PC-9 (cell line): ENCODE results near the gene EIF2S1. TPM values are rescaled to one million over a fixed set of nuclear protein-coding genes. Genes with fewer than 3 reads are reported as not detected.
A peak's percentile ranks its signal among the peaks of the same experiment; 100 is the strongest.

Experiments used
- BruUV-seq: library from RNA; stranded (reverse); fragments of 400-500 nt; replicated peaks from 2 replicates; lab custom pipeline; 2021; lab: Mats Ljungman, UMichigan
- CTCF ChIA-PET: fragments of 300-600 bp; sonication (Branson Sonifier 250); formaldehyde crosslinking; loops from one replicate; lab custom pipeline; 2022; ENCODE audit warnings: antibody characterized with exemption; lab: Charles Lee
- POLR2A ChIA-PET: fragments of 300-600 bp; sonication (Branson Sonifier 250); formaldehyde crosslinking; loops from one replicate; lab custom pipeline; 2022; ENCODE audit warnings: antibody characterized with exemption; ENCODE audit not compliant: unreplicated experiment; lab: Charles Lee
- DNase-seq, 2 experiments: peaks; one replicate each; pipeline versions ENCODE4 v3.0.0 to v3.0.0-alpha.2; 2015 to 2022; ENCODE audit warnings: mixed read lengths in 1 of 2
- H2AFZ ChIP-seq: fragments of 200-600 bp; sonication (generic); 2 replicates; pipeline ENCODE4 v1.8.1; 2017; ENCODE audit warnings: antibody characterized with exemption
- H3F3A ChIP-seq: fragments of 200-600 bp; sonication (generic); 2 replicates; pipeline ENCODE4 v1.8.1; 2017; ENCODE audit warnings: antibody characterized with exemption, mild to moderate bottlenecking, low read depth; ENCODE audit not compliant: insufficient read depth
- H3K27ac ChIP-seq: fragments of 200-600 bp; sonication (generic); 2 replicates; pipeline ENCODE4 v1.6.1; 2016; ENCODE audit warnings: mixed run types
- H3K27me3 ChIP-seq: fragments of 200-600 bp; sonication (generic); 2 replicates; pipeline ENCODE4 v1.6.1; 2016; ENCODE audit warnings: low read depth, mixed run types; ENCODE audit not compliant: insufficient read depth
- H3K36me3 ChIP-seq: fragments of 200-600 bp; sonication (generic); 2 replicates; pipeline ENCODE4 v1.6.1; 2016; ENCODE audit warnings: low read depth, mixed run types
- H3K4me1 ChIP-seq: fragments of 200-600 bp; sonication (generic); replicated peaks from 2 replicates; pipeline ENCODE4 v1.6.1; 2016; ENCODE audit warnings: mixed run types; ENCODE audit not compliant: insufficient read depth
- H3K4me2 ChIP-seq: fragments of 200-600 bp; sonication (generic); 2 replicates; pipeline ENCODE4 v1.6.1; 2017; ENCODE audit warnings: mixed run types
- H3K4me3 ChIP-seq: fragments of 200-600 bp; sonication (generic); 2 replicates; pipeline ENCODE4 v1.6.1; 2016; ENCODE audit warnings: mixed run types
- H3K79me2 ChIP-seq: fragments of 200-600 bp; sonication (generic); 2 replicates; pipeline ENCODE4 v1.6.1; 2017; ENCODE audit warnings: low read depth, mixed run types
- H3K9me2 ChIP-seq: fragments of 200-600 bp; sonication (generic); 2 replicates; pipeline ENCODE4 v1.8.1; 2017; ENCODE audit warnings: mild to moderate bottlenecking; ENCODE audit not compliant: insufficient read depth
- H3K9me3 ChIP-seq: fragments of 200-600 bp; sonication (generic); 2 replicates; pipeline ENCODE4 v1.8.1; 2016; ENCODE audit warnings: low read depth; ENCODE audit not compliant: insufficient read depth
- H4K20me1 ChIP-seq: fragments of 200-600 bp; sonication (generic); 2 replicates; pipeline ENCODE4 v1.8.1; 2017; ENCODE audit not compliant: insufficient read depth
- EZH2 ChIP-seq: fragments of 200-600 bp; sonication (generic); IDR thresholded peaks from 2 replicates; pipeline ENCODE4 v1.8.0; 2017; ENCODE audit warnings: antibody characterized with exemption, low read depth
- intact Hi-C: fragments of 100-400 bp; cut with micrococcal nuclease; formaldehyde crosslinking; loops from one replicate; pipeline ENCODE4 v1.10.0; 2022; ENCODE audit not compliant: unreplicated experiment
- total RNA-seq: library from RNA; stranded (reverse); gene quantifications from 2 replicates; pipeline ENCODE4 v1.2.3, GENCODE V29; 2021
- TF ChIP-seq, protein P1 (sequence below): fragments of 200-600 bp; sonication (generic); conservative IDR thresholded peaks from 2 replicates; pipeline ENCODE4 v1.6.1; 2017; ENCODE audit warnings: mixed run types, antibody characterized with exemption, mild to moderate bottlenecking, moderate library complexity

Gene EIF2S1
- total RNA-seq, 1 experiment from 2014 or later: 146 TPM

- Histone ChIP-seq H4K20me1 (no peaks in the 10 kb centered on the region), H3K4me2 (no peak overlapping the region), H3K27me3 (no peaks in the 10 kb centered on the region), H3F3A (peaks cover 7% of the 10 kb centered on the region; the same call in 1 of the 2 replicates), H3K36me3 (peaks cover 14% of the 10 kb centered on the region), H3K27ac (no peak overlapping the region), H2AFZ (no peak overlapping the region), H3K9me3 (no peaks in the 10 kb centered on the region), H3K9me2 (no peaks in the 10 kb centered on the region), H3K4me3 (no peak overlapping the region), H3K79me2 (no peaks in the 10 kb centered on the region), H3K4me1 (peaks cover 8% of the 10 kb centered on the region)
- ChIA-PET POLR2A (no interaction called here), CTCF (no interaction called here)
- no TSS peak for BruUV-seq
- TF ChIP-seq, protein P1, sequence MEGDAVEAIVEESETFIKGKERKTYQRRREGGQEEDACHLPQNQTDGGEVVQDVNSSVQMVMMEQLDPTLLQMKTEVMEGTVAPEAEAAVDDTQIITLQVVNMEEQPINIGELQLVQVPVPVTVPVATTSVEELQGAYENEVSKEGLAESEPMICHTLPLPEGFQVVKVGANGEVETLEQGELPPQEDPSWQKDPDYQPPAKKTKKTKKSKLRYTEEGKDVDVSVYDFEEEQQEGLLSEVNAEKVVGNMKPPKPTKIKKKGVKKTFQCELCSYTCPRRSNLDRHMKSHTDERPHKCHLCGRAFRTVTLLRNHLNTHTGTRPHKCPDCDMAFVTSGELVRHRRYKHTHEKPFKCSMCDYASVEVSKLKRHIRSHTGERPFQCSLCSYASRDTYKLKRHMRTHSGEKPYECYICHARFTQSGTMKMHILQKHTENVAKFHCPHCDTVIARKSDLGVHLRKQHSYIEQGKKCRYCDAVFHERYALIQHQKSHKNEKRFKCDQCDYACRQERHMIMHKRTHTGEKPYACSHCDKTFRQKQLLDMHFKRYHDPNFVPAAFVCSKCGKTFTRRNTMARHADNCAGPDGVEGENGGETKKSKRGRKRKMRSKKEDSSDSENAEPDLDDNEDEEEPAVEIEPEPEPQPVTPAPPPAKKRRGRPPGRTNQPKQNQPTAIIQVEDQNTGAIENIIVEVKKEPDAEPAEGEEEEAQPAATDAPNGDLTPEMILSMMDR: no peak
- TF ChIP-seq EZH2: no peak
- intact Hi-C loops: no loop called here
- DNase-seq: no peak
Measured at GRCh38 chr14:67343601-67344230, 16.4 kb upstream of the EIF2S1 start.

DNA sequence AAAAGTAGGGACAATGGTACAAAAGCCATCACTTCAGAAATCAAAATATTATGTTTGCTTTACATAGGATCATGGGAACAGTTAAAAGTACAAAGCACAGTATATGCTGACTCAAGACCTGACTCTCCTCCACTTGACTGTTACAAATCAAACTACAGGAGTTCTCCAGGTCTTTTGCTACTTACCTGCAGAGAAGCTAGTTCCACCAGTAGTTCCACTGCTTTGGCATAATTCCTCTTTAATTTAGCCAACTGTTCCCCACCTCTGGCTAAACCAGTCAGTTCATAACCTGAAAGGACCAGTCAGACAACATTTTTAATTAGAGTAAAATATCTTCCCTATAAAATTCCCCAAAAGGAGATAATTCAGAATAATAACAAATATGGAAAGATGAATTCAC lies 14.5 kb upstream of the EIF2S1 start:
- CTCF ChIA-PET: no interaction called here

GRCh38 chr14:67352055-67352454 lies 8.1 kb upstream of the EIF2S1 start:
- peaks cover 6% of the 10 kb centered on the region; the same call in 1 of the 2 replicates for H3K36me3 ChIP-seq
- POLR2A ChIA-PET: interaction anchor here (0.7 kb wide), 1 partner anchor 143 kb away, joined by 13 read pairs; no protein-coding TSS in a partner anchor
- CTCF ChIA-PET: interaction anchor here (0.6 kb wide), 1 partner anchor 352 kb away, joined by 3 read pairs; no protein-coding TSS in a partner anchor

More for the DNA sequence above, 14.5 kb upstream of the EIF2S1 start:
- intact Hi-C loops: no loop called here
- BruUV-seq: no TSS peak
- POLR2A ChIA-PET: interaction anchor here (0.6 kb wide), 1 partner anchor 75 kb away, joined by 8 read pairs; no protein-coding TSS in a partner anchor
- Histone ChIP-seq H3K9me3 (no peaks in the 10 kb centered on the region), H2AFZ (no peak overlapping the region), H3K9me2 (no peaks in the 10 kb centered on the region), H3K79me2 (no peaks in the 10 kb centered on the region), H3K27me3 (no peaks in the 10 kb centered on the region), H4K20me1 (no peaks in the 10 kb centered on the region), H3K4me1 (peaks cover 8% of the 10 kb centered on the region), H3K4me3 (no peak overlapping the region), H3F3A (peaks cover 7% of the 10 kb centered on the region; the same call in 1 of the 2 replicates), H3K4me2 (no peak overlapping the region), H3K27ac (no peak overlapping the region), H3K36me3 (peaks cover 14% of the 10 kb centered on the region)
- no peak for TF ChIP-seq EZH2
- TF ChIP-seq, protein P1: no peak
- peak in 1 of 2 experiments; percentile 51 for DNase-seq

More at GRCh38 chr14:67352055-67352454, 8.1 kb upstream of the EIF2S1 start:
- TF ChIP-seq EZH2: no peak
- TF ChIP-seq, protein P1: no peak
- H2AFZ ChIP-seq: no peak overlapping the region
- peaks cover 6% of the 10 kb centered on the region; the same call in 1 of the 2 replicates for H3K4me1 ChIP-seq
- H3K4me3 ChIP-seq: no peak overlapping the region
- no TSS peak for BruUV-seq
- H3K4me2 ChIP-seq: no peak overlapping the region
- no peaks in the 10 kb centered on the region; the same call in 1 of the 2 replicates for H3F3A ChIP-seq
- H3K79me2 ChIP-seq: peaks cover 29% of the 10 kb centered on the region
- no peaks in the 10 kb centered on the region for H3K27me3 ChIP-seq
- H4K20me1 ChIP-seq: no peaks in the 10 kb centered on the region
- DNase-seq: no peak
- no peaks in the 10 kb centered on the region for H3K9me2 ChIP-seq
- no peaks in the 10 kb centered on the region for H3K9me3 ChIP-seq
- no peak overlapping the region for H3K27ac ChIP-seq
- intact Hi-C loops: no loop called here
